Neural progenitor cell (in vitro differentiated cells): Measurements from ENCODE around the gene NIPAL3. TPM values are rescaled to one million over a fixed set of nuclear protein-coding genes. Genes with fewer than 3 reads are reported as not detected.

Experiments used
- DNase-seq: peaks from one replicate; pipeline ENCODE4 v3.0.0-alpha.2; 2016; ENCODE audit warnings: low spot score
- H2AFZ ChIP-seq: fragments of 200-600 bp; sonication (generic); replicated peaks from 2 replicates; pipeline ENCODE4 v1.6.1; 2016; ENCODE audit warnings: antibody characterized with exemption
- H3F3A ChIP-seq: fragments of 200-600 bp; sonication (generic); 2 replicates; pipeline ENCODE4 v1.6.1; 2016; ENCODE audit warnings: antibody characterized with exemption, low read depth
- H3K27ac ChIP-seq: fragments of 200-600 bp; sonication (generic); 2 replicates; pipeline ENCODE4 v1.5.1; 2016; ENCODE audit warnings: mild to moderate bottlenecking
- H3K27me3 ChIP-seq: fragments of 200-600 bp; sonication (generic); 2 replicates; pipeline ENCODE4 v1.6.1; 2016; ENCODE audit warnings: mild to moderate bottlenecking, moderate library complexity
- H3K36me3 ChIP-seq: fragments of 200-600 bp; sonication (generic); 2 replicates; pipeline ENCODE4 v1.5.1; 2016
- H3K4me1 ChIP-seq: fragments of 200-600 bp; sonication (generic); 2 replicates; pipeline ENCODE4 v1.6.1; 2016; ENCODE audit warnings: mixed run types
- H3K4me2 ChIP-seq: fragments of 200-600 bp; sonication (generic); 2 replicates; pipeline ENCODE4 v1.6.1; 2016
- H3K4me3 ChIP-seq: fragments of 200-600 bp; sonication (generic); 2 replicates; pipeline ENCODE4 v1.5.1; 2016
- H3K79me2 ChIP-seq: fragments of 200-600 bp; sonication (generic); 2 replicates; pipeline ENCODE4 v1.6.1; 2016; ENCODE audit warnings: low read depth
- H3K9ac ChIP-seq: fragments of 200-600 bp; sonication (generic); 2 replicates; pipeline ENCODE4 v1.6.1; 2016
- H3K9me3 ChIP-seq: fragments of 200-600 bp; sonication (generic); 2 replicates; pipeline ENCODE4 v1.5.1; 2016; ENCODE audit warnings: low read depth
- H4K20me1 ChIP-seq: fragments of 200-600 bp; sonication (generic); 2 replicates; pipeline ENCODE4 v1.6.1; 2016; ENCODE audit warnings: low read depth
- H3K27ac Mint-ChIP-seq: 3 replicates; pipeline ENCODE4 v1.8.0; 2021; ENCODE audit warnings: mixed read lengths
- H3K27me3 Mint-ChIP-seq: 2 replicates; pipeline ENCODE4 v1.8.0; 2022; ENCODE audit warnings: low read depth, mild to moderate bottlenecking, inconsistent platforms, moderate library complexity, mixed read lengths; ENCODE audit not compliant: insufficient read depth
- H3K36me3 Mint-ChIP-seq: 3 replicates; pipeline ENCODE4 v1.8.0; 2021; ENCODE audit warnings: mixed read lengths
- H3K4me1 Mint-ChIP-seq: 3 replicates; pipeline ENCODE4 v1.8.0; 2021; ENCODE audit warnings: mixed read lengths
- H3K4me3 Mint-ChIP-seq: 3 replicates; pipeline ENCODE4 v1.8.0; 2021; ENCODE audit warnings: mild to moderate bottlenecking, moderate library complexity, mixed read lengths
- H3K9me3 Mint-ChIP-seq: 3 replicates; pipeline ENCODE4 v1.8.0; 2020; ENCODE audit warnings: mixed read lengths
- CTCF ChIP-seq: fragments of 200-600 bp; sonication (generic); IDR thresholded peaks from 2 replicates; pipeline ENCODE4 v1.5.1; 2017; ENCODE audit warnings: antibody characterized with exemption, mild to moderate bottlenecking
- EZH2 ChIP-seq: fragments of 200-600 bp; sonication (generic); IDR thresholded peaks from 2 replicates; pipeline ENCODE4 v1.6.1; 2017; ENCODE audit warnings: antibody characterized with exemption, mild to moderate bottlenecking, moderate library complexity
- EZH2phosphoT487 ChIP-seq: fragments of 200-600 bp; sonication (generic); IDR thresholded peaks from 2 replicates; pipeline ENCODE4 v1.6.1; 2017; ENCODE audit warnings: antibody characterized with exemption
- total RNA-seq: library from RNA; depleted of rRNA; stranded (reverse); fragments of >200 nt; gene quantifications from 2 replicates; pipeline ENCODE4 v1.2.3, GENCODE V29; 2015; ENCODE audit warnings: low replicate concordance

NIPAL3 gene
- total RNA-seq, 1 donor from 2014 or later: 6.9 TPM

- Mint-ChIP-seq H3K27me3 (peaks cover 31% of the 10 kb centered on the region), H3K4me1 (peaks cover 10% of the 10 kb centered on the region), H3K36me3 (peaks cover 2% of the 10 kb centered on the region), H3K4me3 (no peak overlapping the region), H3K9me3 (no peaks in the 10 kb centered on the region), H3K27ac (no peak overlapping the region)
- Histone ChIP-seq H3K9me3 (no peaks in the 10 kb centered on the region), H4K20me1 (peaks cover 4% of the 10 kb centered on the region), H3K79me2 (peaks cover 3% of the 10 kb centered on the region), H2AFZ (no peak overlapping the region), H3K27ac (no peak overlapping the region), H3K9ac (no peak overlapping the region), H3K27me3 (peaks cover 23% of the 10 kb centered on the region), H3K4me2 (no peak overlapping the region), H3K36me3 (no peaks in the 10 kb centered on the region), H3K4me3 (no peak overlapping the region), H3F3A (peaks cover 18% of the 10 kb centered on the region), H3K4me1 (peaks cover 17% of the 10 kb centered on the region)
- peak; percentile 46 for DNase-seq
- TF ChIP-seq CTCF: no peak
- TF ChIP-seq EZH2: no peak
- no peak for TF ChIP-seq EZH2phosphoT487
These were observed 91.2 kb downstream of the NIPAL3 start for GRCh38 chr1:24506691-24507381.

GRCh38 chr1:24507405-24507804, 91.8 kb downstream of the NIPAL3 start:
- no peak overlapping the region for H3K4me3 Mint-ChIP-seq
- peaks cover 8% of the 10 kb centered on the region for H3K4me1 Mint-ChIP-seq
- H3K79me2 ChIP-seq: peaks cover 3% of the 10 kb centered on the region

GRCh38 chr1:24508911-24509310, 93.3 kb downstream of the NIPAL3 start:
- H3K79me2 ChIP-seq: peaks cover 3% of the 10 kb centered on the region
- no peak for TF ChIP-seq EZH2
- no peak for TF ChIP-seq CTCF
- TF ChIP-seq EZH2phosphoT487: no peak
- H3K4me1 Mint-ChIP-seq: peaks cover 2% of the 10 kb centered on the region
- DNase-seq: no peak
- no peak overlapping the region for H3K27ac ChIP-seq
- peaks cover 4% of the 10 kb centered on the region for H4K20me1 ChIP-seq
- H3K9ac ChIP-seq: no peak overlapping the region
- peaks cover 8% of the 10 kb centered on the region for H3K27me3 ChIP-seq
- H3K4me3 Mint-ChIP-seq: no peak overlapping the region
- H3K27ac Mint-ChIP-seq: no peak overlapping the region
- no peak overlapping the region for H3K4me3 ChIP-seq
- H3K36me3 ChIP-seq: no peaks in the 10 kb centered on the region
- H3F3A ChIP-seq: peaks cover 10% of the 10 kb centered on the region
- H3K9me3 Mint-ChIP-seq: no peaks in the 10 kb centered on the region
- no peak overlapping the region for H3K4me2 ChIP-seq
- H3K4me1 ChIP-seq: peaks cover 12% of the 10 kb centered on the region
- peaks cover 18% of the 10 kb centered on the region for H3K27me3 Mint-ChIP-seq
- H3K36me3 Mint-ChIP-seq: no peaks in the 10 kb centered on the region
- H3K9me3 ChIP-seq: no peaks in the 10 kb centered on the region
- H2AFZ ChIP-seq: no peak overlapping the region

More at GRCh38 chr1:24507405-24507804, 91.8 kb downstream of the NIPAL3 start:
- no peak overlapping the region for H3K27ac ChIP-seq
- no peak overlapping the region for H2AFZ ChIP-seq
- DNase-seq: no peak
- peaks cover 16% of the 10 kb centered on the region for H3F3A ChIP-seq
- Mint-ChIP-seq H3K36me3 (peaks cover 2% of the 10 kb centered on the region), H3K27ac (no peak overlapping the region), H3K27me3 (peaks cover 26% of the 10 kb centered on the region), H3K9me3 (no peaks in the 10 kb centered on the region)
- H3K27me3 ChIP-seq: peaks cover 18% of the 10 kb centered on the region
- no peaks in the 10 kb centered on the region for H3K36me3 ChIP-seq
- no peak overlapping the region for H3K4me3 ChIP-seq
- peaks cover 17% of the 10 kb centered on the region for H3K4me1 ChIP-seq
- no peaks in the 10 kb centered on the region for H3K9me3 ChIP-seq
- peaks cover 4% of the 10 kb centered on the region for H4K20me1 ChIP-seq
- TF ChIP-seq EZH2phosphoT487 (no peak), EZH2 (no peak), CTCF (no peak)
- no peak overlapping the region for H3K9ac ChIP-seq
- no peak overlapping the region for H3K4me2 ChIP-seq
